Stimulated activated CD4-positive, alpha-beta T cell treated with anti-CD3 and anti-CD28 coated beads, Interleukin-2, amount 100 ng/mL, for 4 hours (primary cell): Measurements from ENCODE around the gene ZSWIM4.
"Not testable (repeated sequence)": the region's sequence is repeated elsewhere in the genome, so short reads cannot be mapped to it uniquely, and the experiment has no call there.

Experiments used
- DNase-seq: peaks from one replicate; pipeline ENCODE4 v3.0.0-alpha.2; 2020; ENCODE audit warnings: low read depth

Gene ZSWIM4

DNA sequence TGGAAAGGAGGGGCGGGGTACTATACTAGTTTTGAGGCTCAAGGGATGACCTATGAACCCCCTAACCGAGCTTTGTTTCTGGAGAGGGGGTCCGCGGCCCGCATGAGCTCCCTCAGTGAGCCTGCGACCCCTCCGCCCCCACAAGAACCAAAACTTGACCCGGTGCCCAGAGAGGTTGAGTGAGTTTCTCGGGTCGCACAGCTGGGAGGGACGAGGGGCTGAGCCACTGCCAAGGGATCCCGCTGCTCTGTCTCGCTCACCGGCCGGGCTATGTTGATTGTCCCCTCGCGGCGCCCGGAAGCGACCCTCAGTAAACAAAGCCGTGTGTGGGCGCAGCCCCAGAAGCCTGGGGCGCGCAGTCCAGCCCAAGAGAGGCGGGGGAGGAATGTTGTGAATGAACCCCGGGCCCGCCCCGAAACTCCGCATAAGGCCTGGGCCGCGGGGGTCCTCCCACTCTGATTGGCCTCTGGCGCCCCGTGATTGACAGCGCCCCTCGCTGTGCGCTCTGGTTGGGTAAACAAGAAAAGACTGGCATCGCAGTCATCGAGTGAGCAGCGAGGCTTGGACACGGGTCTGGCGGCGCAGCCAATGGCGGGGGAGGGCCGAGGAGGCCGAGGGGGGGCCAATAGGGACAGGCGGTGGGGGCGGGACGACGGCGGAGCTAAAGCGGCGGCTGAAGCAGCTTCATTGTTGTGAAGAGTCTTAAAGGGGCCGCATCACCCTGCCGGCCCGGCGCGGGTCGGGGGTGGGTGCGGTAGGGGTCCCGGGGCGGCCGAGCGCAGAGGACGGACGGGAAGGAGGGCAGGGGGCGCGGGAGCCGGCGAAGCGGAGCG is at the start of gene ZSWIM4:
TSS of gene ZSWIM4 (plus strand) at position 687 of the 833 bp plus-strand sequence. CDS start 206 bp downstream, outside the sequence.
- DNase-seq, result peak; percentile 81

GRCh38 chr19:13747098-13747453 is 48.2 kb upstream of the ZSWIM4 start:
- no peak for DNase-seq

DNA sequence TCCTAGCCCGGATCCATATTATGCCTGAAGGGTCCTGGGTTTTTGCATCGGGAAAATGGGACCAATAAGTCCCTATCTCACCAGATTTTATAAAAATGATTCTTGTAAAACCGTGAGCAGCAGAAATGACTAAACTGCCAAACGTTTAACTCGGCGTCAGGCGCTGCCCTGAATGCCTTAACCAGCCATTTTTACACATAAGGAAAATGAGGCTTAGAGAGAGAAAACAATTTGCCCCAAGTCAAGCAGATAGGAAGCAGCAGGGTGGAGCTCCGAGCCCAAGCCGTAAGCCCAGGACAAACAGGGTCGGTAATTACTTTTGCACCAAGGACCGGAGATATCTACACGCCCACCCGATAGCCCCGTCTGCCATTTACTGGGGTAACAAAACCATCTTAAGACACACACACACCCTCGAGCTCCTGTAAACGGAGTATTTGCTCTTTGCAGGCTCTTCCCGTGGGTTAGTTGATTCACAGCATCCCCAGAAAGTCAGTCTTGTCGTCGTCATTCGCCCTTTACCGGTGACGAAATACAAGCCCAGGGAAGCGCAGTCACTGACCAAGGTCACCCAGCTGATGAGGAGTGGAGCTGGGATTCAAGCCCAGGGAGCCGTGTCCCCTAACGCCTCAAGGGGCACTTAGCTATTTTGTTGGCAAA is 46.9 kb upstream of the ZSWIM4 start:
- no peak for DNase-seq

GRCh38 chr19:13751436-13751835 is 43.8 kb upstream of the ZSWIM4 start:
- DNase-seq, result no peak

DNA sequence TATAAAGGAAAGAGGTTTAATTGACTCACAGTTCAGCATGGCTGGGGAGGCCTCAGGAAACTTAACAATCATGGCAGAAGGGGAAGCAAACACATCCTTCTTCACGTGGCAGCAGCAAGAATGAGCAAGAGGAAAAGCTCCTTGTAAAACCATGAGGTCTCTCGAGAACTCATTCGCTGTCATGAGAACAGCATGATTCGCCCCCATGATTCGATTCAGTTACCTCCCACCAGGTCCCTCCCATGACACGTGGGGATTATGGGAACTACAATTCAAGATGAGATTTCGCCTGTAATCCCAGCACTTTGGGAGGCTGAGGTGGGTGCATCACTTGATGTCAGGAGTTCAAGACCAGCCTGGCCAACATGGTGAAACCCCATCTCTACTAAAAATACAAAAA is 41.6 kb upstream of the ZSWIM4 start:
- not testable (repeated sequence) for DNase-seq

DNA sequence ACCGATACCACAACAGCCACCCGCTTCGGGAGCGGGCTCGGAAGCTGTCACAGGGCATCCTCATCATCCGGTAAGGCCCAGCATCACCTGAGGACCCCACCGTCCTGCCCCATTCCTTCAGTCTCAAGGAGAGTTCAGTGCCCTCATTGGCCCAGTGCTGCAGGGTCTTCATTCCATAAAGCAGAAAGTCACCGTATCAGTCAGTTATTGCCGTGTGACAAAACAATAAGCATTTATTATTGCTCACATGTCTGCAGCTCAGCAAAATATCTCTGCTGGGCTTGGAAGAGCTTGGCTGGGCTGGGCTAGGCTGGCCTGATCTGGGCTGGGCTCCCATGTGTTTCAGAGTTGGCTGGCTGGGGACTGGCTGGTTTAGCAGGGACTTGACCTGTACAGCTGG is 39.0 kb upstream of the ZSWIM4 start:
- DNase-seq, result no peak

DNA sequence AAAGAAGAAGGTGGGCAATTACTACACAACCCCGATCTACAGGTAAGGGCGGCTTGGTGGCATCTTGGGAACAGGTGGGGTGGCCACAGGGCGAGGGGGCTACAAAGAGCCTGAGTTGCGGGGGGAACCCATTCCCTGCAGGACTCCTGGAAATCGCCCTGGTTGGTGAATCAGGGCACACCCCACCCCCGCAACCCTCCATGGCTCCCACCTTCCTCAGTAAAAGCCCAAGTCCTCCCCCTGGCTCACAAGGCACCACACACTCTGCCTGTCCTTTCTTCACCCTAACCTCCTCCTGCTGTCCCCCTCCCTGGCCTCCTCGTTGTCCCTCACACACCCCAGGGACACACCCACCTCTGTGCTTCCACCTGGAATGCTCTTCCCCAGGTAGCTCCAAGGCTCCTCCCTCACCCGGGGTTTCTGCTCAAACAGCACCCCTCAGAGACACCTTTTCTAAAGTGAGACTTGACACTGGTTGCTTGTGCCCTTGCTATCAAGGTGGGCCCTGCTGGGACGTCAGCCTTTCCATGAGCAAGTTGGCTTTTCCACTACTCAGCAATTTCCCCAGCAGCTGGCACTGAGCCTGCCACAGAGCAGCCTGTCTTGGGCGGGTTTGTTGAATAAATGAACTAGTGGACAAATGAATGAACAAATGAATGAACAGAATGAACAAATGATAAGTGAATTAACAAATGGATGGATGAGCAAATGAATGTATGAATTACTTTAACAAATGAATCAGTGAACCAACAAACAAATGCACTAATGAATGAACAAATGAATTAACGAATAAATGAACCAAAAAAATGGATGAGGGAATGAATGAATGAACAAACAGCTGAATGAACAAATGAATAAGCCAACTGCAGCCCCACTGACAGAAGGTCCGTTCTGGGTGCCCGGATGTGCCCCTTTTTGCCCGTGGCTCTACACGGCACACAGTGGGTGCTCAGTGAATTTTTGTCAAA is 37.2 kb upstream of the ZSWIM4 start:
- no peak for DNase-seq

- no peak for DNase-seq
These were observed 36.4 kb upstream of the ZSWIM4 start for GRCh38 chr19:13758795-13759194.

DNA sequence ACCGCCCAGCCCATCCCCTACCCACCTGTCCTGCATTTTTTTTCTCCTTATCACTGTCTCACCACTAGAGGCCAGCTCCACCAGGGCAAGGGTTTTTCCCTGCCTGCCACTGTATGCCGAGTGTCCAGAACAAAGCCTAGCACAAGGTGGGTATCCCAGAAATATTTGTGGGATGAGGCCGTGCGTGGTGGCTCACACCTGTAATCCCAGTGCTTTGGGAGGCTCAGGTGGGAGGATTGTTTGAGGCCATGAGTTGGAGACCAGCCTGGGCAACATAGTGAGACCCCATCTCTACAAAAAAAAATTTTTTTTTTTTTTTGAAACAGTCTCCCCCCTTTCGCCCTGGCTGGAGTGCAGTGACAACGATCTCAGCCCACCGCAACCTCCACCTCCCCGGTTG is 33.8 kb upstream of the ZSWIM4 start:
- no peak for DNase-seq

- no peak for DNase-seq
These were observed 32.5 kb upstream of the ZSWIM4 start for GRCh38 chr19:13762635-13763235.

GRCh38 chr19:13763265-13763664 is 32.0 kb upstream of the ZSWIM4 start:
- no peak for DNase-seq

- DNase-seq, result peak; percentile 45
These were observed 31.0 kb upstream of the ZSWIM4 start, which contains the start of gene MRI1 for GRCh38 chr19:13764101-13764807. Gene MRI1, plus strand, starts transcription at chr19:13764522. Its CDS starts 67 bp downstream, at chr19:13764589.

- peak; percentile 21 for DNase-seq
These were observed 30.3 kb upstream of the ZSWIM4 start for GRCh38 chr19:13764821-13765394.

- no peak for DNase-seq
These were observed 29.7 kb upstream of the ZSWIM4 start for GRCh38 chr19:13765395-13766094.

GRCh38 chr19:13766095-13766481 is 29.2 kb upstream of the ZSWIM4 start:
- DNase-seq, result no peak

DNA sequence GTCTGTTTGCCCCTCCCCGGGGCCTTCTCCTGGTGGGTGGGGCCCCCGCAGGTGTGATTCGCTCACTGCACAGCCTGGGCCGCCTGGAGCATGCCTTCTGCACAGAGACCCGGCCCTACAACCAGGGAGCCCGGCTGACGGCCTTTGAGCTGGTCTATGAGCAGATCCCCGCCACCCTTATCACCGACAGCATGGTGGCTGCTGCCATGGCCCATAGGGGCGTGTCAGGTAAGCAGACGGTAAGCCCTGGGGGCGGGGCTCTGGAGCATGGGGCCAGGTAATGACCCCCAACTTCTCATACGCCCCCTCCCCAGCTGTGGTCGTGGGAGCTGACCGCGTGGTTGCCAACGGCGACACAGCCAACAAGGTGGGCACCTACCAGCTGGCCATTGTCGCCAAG is 26.7 kb upstream of the ZSWIM4 start:
- DNase-seq, result no peak

- no peak for DNase-seq
These were observed 25.1 kb upstream of the ZSWIM4 start for GRCh38 chr19:13770013-13770635.

GRCh38 chr19:13774217-13775191 is 20.7 kb upstream of the ZSWIM4 start, which contains the start of gene C19orf53:
Gene C19orf53, plus strand, starts transcription at chr19:13774456. Its CDS starts 22 bp downstream, at chr19:13774478.
- peak; percentile 79 for DNase-seq
